Glomerular visceral epithelial cell (primary cell): ENCODE results near the gene SSH3.

Source experiments
- DNase-seq: peaks from one replicate; pipeline ENCODE4 v3.0.0-alpha.2; 2016; ENCODE audit errors: extremely low spot score

The SSH3 gene

GRCh38 chr11:67293090-67293489 is 10.2 kb upstream of the SSH3 start:
- DNase-seq: peak; percentile 41

- DNase-seq: no peak
Observed at GRCh38 chr11:67295846-67296245, 7.5 kb upstream of the SSH3 start.

GRCh38 chr11:67298786-67299185 is 4.5 kb upstream of the SSH3 start:
- DNase-seq: no peak

GRCh38 chr11:67299471-67300191 is 3.7 kb upstream of the SSH3 start:
- no peak for DNase-seq

- DNase-seq: no peak
Observed at GRCh38 chr11:67300256-67300755, 3.0 kb upstream of the SSH3 start.

GRCh38 chr11:67300756-67301312 is 2.5 kb upstream of the SSH3 start:
- DNase-seq: no peak

GRCh38 chr11:67301313-67301921 is 1.9 kb upstream of the SSH3 start:
- DNase-seq: no peak

GRCh38 chr11:67301951-67302516 is 1.3 kb upstream of the SSH3 start:
- DNase-seq: peak; percentile 78

GRCh38 chr11:67302571-67303131 is 679 bp upstream of the SSH3 start:
- peak; percentile 32 for DNase-seq

GRCh38 chr11:67303835-67304411 is 593 bp downstream of the SSH3 start:
- DNase-seq: peak; percentile 53

- DNase-seq: no peak
Observed at GRCh38 chr11:67304511-67305113, 1.3 kb downstream of the SSH3 start.

- DNase-seq: no peak
Observed at GRCh38 chr11:67306769-67307544, 3.6 kb downstream of the SSH3 start.

GRCh38 chr11:67307545-67308001 is 4.2 kb downstream of the SSH3 start:
- no peak for DNase-seq

- DNase-seq: no peak
Observed at GRCh38 chr11:67308031-67308866, 4.9 kb downstream of the SSH3 start.

GRCh38 chr11:67309166-67309565 is 5.8 kb downstream of the SSH3 start:
- DNase-seq: no peak

GRCh38 chr11:67309661-67310061 is 6.3 kb downstream of the SSH3 start:
- DNase-seq: no peak

GRCh38 chr11:67310246-67311050 is 7.1 kb downstream of the SSH3 start:
- no peak for DNase-seq

- no peak for DNase-seq
Observed at GRCh38 chr11:67311051-67311555, 7.8 kb downstream of the SSH3 start.
